Epithelial cell of esophagus (primary cell): ENCODE measurements around the gene CYP4F11.

Experiments used
- DNase-seq: peaks from one replicate; pipeline ENCODE4 v3.0.0; 2010; ENCODE audit warnings: low read depth
- H3K4me3 ChIP-seq: 2 replicates; pipeline ENCODE4 v1.5.1; 2011; ENCODE audit warnings: mild to moderate bottlenecking, low read length, control low read depth
- CTCF ChIP-seq: IDR thresholded peaks from 2 replicates; pipeline ENCODE4 v1.5.1; 2011; ENCODE audit warnings: low read depth, mild to moderate bottlenecking, low read length, control low read depth, inconsistent platforms; ENCODE audit not compliant: insufficient read depth; ENCODE audit errors: missing control alignments

The CYP4F11 gene

DNA sequence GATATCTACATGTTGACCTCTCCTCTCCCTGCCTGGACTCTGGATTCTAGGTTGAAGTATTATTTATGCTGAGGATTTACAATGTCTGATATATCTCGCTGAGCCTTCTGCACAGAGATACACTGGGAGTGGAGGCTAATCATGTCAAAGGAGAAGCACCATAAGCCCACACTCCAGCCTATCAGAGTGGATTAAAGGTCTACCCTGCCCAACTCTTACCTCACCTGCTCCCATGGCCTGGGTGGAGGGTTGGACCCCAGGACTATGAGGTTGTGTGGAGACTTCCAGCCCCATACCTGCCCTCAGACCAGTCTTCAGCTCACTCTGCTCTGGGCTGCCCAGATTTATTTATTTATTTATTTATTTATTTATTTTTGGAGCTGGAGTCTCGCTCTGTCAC is 29.9 kb upstream of the CYP4F11 start:
- no peak overlapping the region for H3K4me3 ChIP-seq
- no peak for TF ChIP-seq CTCF
- DNase-seq, result no peak

- DNase-seq, result no peak
- no peak overlapping the region for H3K4me3 ChIP-seq
- no peak for TF ChIP-seq CTCF
Measured at GRCh38 chr19:15962319-15962718, 28.0 kb upstream of the CYP4F11 start.

GRCh38 chr19:15954820-15955219 is 20.5 kb upstream of the CYP4F11 start:
- H3K4me3 ChIP-seq, result no peak overlapping the region
- TF ChIP-seq CTCF, result no peak
- no peak for DNase-seq

GRCh38 chr19:15948223-15949058 is 14.1 kb upstream of the CYP4F11 start, which contains the start of gene OR10H4:
TSS of gene OR10H4 (plus strand) at chr19:15949008. CDS start at chr19:15949008, 0 bp downstream.
- no peak within 1 kb of the TSS for H3K4me3 ChIP-seq
- DNase-seq, result no peak
- no peak for TF ChIP-seq CTCF

- no peak overlapping the region for H3K4me3 ChIP-seq
- DNase-seq, result no peak
- TF ChIP-seq CTCF, result no peak
Measured at GRCh38 chr19:15945301-15945700, 11.0 kb upstream of the CYP4F11 start.

DNA sequence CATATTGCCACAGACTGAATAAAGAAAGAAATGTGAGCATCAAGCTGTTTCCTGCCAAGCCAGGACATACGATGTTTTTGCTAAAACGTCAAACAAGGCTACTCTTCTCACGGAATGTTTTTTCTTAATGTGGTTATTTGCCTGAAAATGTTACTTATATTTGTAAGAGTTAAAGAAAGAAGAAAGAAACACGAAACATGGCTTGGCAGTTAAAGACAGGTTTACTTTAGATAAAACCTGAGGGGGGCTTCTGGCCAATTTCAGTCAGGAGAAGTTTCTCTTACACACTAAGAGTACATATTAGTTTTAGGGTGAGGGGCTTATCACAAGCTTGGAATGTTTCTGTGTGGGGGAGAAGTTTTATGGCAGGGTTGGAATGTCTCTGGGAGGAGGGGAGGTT is 10.1 kb upstream of the CYP4F11 start:
- no peak overlapping the region for H3K4me3 ChIP-seq
- no peak for DNase-seq
- no peak for TF ChIP-seq CTCF

GRCh38 chr19:15937771-15938170 is 3.4 kb upstream of the CYP4F11 start:
- H3K4me3 ChIP-seq, result no peak overlapping the region
- TF ChIP-seq CTCF, result no peak
- DNase-seq, result no peak
